ES-I3 (cell line): ENCODE measurements around the gene ATP7B.

Source experiments
- H3K36me3 ChIP-seq: 2 replicates; pipeline ENCODE4 v1.6.1; 2013; ENCODE audit warnings: mild to moderate bottlenecking, low read length, control low read depth, moderate library complexity; ENCODE audit not compliant: insufficient read depth
- H3K4me1 ChIP-seq: 2 replicates; pipeline ENCODE4 v1.6.1; 2013; ENCODE audit warnings: mild to moderate bottlenecking, control low read depth, low read length; ENCODE audit not compliant: insufficient read depth
- H3K9ac ChIP-seq: 2 replicates; pipeline ENCODE4 v1.6.1; 2013; ENCODE audit warnings: low read depth, mild to moderate bottlenecking, low read length, moderate library complexity
- H3K9me3 ChIP-seq: 2 replicates; pipeline ENCODE4 v1.6.1; 2013; ENCODE audit warnings: mild to moderate bottlenecking, low read length, moderate library complexity; ENCODE audit not compliant: control insufficient read depth, insufficient read depth

The ATP7B gene

DNA sequence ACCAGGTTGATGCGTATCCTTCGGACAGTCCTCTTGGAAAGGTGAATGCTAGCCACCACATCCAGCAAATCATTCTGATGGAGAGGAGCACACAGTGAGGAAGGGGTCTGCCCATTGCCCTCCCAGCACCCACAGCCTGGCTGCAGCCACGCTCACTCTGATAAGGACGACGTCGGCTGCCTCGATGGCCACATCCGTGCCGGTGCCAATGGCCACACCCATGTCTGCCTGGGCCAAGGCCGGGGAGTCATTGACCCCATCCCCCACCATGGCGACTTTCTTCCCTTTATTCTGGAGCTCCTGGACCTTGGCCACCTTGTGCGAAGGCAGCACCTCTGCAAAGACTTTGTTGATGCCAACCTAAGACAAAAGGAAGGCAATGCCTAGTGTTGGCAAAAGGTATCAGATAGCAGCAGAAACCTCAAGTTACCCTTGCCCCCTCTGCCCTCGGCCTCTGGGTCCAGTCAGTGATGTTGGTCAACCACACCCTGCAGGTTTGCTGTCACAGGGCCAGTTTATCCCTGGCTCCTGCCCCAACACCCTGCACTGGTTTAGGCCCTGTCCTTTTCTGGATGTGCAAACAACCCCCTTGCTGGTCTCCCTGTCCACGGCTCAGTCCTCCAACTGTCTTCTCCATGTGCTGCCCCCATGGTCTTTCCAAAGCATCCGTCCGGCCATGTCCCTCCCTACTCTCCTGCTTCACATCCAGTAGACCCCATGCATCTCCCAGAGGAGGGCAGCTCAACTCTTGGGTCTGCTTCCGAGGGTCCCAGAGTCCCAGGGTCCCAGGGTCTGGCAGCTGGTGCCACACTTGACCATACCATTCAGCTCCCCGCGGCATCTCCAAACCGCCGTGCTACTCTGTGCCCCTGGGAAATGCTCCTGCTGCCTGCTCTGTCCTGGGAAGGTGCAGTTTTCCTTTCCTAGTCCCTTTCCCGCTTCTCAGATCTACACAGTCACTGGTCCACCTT, 73.6 kb downstream of the ATP7B start:
- Histone ChIP-seq H3K36me3 (no peaks in the 10 kb centered on the region), H3K4me1 (no peaks in the 10 kb centered on the region; the same call in 1 of the 2 replicates), H3K9me3 (no peaks in the 10 kb centered on the region), H3K9ac (no peak overlapping the region)

DNA sequence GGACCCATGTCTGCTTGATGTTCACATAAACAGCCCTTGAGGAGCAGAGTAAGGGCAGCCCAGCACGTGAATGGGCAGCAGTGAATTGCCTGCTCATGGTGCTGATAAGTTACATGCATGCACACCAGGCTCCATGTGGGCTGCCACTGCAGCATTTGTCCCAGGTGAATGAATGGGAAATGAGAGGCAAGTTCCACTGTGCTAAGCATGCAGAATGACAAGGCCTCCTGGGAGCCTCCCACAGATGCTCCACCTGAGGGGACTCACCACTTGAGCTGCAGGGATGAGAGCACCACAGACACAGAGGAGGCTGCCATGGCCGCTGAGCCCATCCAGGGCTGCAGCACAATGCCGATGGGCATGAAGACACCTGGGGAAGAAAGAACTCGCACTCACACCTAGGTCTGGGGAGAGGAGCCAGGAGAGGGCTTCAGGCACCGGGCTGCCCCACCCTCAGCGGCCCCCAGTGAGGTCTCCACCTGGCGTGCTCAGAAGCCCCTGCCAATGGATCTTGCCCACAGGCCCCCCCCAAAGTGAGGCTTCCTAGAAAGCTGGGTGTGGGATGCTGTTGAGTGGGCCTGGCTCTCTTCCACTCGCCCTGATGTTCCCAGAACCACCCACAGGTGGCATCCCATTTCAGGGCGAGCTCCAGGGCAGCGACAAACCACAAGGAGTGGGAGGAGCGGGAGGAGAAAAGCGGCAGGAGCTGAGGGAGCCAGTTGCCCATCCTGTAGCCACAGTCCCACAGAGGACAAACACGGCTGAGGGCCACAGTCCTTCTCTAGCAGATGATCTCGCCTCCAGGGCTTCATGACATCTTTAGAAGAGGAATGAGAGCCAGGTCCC, 75.7 kb downstream of the ATP7B start:
- H3K4me1 ChIP-seq = no peaks in the 10 kb centered on the region; the same call in 1 of the 2 replicates
- no peaks in the 10 kb centered on the region for H3K9me3 ChIP-seq
- H3K9ac ChIP-seq = no peak overlapping the region
- no peaks in the 10 kb centered on the region for H3K36me3 ChIP-seq

DNA sequence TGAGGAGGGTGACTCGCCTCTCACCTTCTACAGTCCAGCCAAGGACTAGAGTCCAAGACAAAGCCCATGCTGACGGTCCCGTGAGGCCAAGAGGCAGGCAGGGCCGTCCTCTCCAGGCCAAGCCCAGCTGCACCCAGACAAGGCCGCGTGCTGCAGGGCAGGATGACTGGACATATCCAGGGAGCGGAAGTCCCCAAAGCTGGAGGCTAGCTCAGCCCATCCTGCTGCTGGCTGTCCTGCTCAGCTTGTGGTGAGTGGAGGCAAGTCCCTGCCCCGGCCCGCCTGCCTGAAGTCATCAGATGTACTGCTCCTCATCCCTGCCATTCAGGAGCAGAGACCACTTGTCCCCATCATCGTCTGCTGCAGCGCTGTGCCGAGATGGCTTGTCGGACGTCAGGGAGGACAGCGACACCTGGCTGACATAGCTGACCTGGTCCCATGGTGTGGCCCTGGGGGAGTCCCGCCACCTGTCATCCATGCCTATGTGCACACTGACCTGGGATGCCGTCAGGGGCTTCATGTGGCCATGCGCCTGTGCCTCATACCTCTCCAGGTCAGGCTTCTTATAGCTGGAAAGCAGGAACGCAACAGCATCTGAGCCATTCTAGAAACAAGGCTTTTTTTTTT, 76.7 kb downstream of the ATP7B start:
- H3K36me3 ChIP-seq = no peaks in the 10 kb centered on the region
- no peaks in the 10 kb centered on the region; the same call in 1 of the 2 replicates for H3K4me1 ChIP-seq
- H3K9ac ChIP-seq = no peak overlapping the region
- no peaks in the 10 kb centered on the region for H3K9me3 ChIP-seq

DNA sequence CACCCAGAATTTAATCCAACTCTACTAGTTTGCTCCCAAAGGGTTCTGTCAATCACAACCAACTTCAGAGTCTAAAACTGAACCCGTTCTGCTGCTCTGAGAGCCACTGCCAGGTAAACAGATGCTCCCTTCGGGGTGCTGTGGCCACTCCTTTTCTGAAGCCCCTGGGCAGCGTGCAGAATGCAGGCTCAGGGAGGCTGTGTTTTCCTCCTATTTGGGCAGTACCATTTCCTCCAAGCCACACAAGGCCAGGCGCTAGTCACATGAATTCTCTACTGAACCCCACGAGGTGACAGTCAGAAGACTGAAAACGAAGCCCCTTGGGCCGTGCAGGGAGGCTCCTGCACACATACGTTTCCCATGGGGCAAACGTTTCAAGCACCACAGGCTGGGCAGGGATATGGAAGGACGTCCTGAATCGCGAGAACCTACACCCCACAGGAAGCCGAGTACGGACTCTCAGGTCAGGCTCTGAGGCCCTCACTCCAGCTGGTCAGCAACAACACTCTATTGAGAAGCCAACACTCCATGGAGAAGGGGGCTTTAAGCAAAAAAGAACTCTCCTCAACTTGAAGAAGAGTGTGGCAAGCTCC, 77.7 kb downstream of the ATP7B start:
- Histone ChIP-seq H3K9me3 (no peaks in the 10 kb centered on the region), H3K36me3 (no peaks in the 10 kb centered on the region), H3K9ac (no peak overlapping the region), H3K4me1 (no peaks in the 10 kb centered on the region; the same call in 1 of the 2 replicates)

DNA sequence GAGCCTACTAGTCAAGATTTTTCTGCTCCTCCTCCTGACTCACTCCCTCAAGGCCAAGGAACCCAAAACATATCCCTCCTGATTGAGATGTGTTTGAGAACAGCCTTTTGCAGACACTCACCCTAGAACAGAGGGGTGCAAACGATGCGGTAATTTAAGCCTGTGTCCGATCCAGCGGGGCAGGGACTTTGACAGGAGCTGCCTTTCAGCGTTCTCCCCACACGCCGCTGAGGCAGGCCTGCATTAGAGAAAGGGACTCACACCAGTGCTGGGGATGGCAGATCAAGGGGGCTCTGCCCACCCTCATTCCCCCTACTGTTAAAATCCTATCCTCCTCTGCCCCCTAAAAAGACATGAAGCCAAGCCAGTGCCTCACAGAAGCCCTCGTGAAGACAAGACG, 79.0 kb downstream of the ATP7B start:
- no peak overlapping the region for H3K9ac ChIP-seq
- H3K4me1 ChIP-seq = no peaks in the 10 kb centered on the region; the same call in 1 of the 2 replicates
- no peaks in the 10 kb centered on the region for H3K36me3 ChIP-seq
- H3K9me3 ChIP-seq = no peaks in the 10 kb centered on the region

DNA sequence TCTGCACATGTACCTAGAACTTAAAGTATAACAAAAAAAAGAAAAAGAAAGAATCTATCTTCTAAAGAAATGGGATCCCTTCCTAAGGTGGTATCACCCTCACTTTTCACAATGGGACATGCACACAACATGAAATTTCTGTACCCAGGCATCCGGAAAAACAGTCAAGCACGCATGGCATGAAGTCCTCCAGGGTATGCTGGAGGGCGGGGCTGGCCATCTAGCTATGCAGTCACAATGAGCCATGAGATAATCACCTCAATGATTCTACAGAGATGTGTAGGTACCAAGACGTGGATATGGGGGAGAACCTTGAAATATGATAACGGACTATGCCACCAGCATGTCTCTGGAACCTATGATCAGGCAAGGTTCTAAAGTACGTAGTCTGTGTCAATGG, 79.6 kb downstream of the ATP7B start:
- Histone ChIP-seq H3K9ac (no peak overlapping the region), H3K9me3 (no peaks in the 10 kb centered on the region), H3K36me3 (no peaks in the 10 kb centered on the region), H3K4me1 (no peaks in the 10 kb centered on the region; the same call in 1 of the 2 replicates)

DNA sequence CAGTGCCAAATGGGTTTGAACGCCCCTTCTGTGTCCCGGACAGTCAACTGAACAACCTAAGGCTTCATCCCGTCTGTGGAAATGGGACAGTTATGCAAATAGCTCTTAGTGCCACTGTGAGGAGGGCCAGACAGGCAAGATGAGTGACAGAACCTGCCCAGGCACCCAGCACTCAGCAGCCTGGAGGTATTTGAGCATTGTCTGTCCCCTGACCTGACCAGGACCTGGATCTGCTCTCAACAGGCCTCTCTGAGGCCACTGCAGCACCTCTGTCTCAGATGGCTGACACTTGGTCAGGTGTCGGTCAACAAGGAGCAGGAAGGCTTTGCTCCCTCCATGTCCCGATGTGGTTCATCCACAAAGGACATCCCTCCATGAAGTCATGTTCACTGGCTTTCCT, 81.6 kb downstream of the ATP7B start:
- Histone ChIP-seq H3K4me1 (no peaks in the 10 kb centered on the region), H3K9me3 (no peaks in the 10 kb centered on the region), H3K36me3 (no peaks in the 10 kb centered on the region), H3K9ac (no peak overlapping the region)

DNA sequence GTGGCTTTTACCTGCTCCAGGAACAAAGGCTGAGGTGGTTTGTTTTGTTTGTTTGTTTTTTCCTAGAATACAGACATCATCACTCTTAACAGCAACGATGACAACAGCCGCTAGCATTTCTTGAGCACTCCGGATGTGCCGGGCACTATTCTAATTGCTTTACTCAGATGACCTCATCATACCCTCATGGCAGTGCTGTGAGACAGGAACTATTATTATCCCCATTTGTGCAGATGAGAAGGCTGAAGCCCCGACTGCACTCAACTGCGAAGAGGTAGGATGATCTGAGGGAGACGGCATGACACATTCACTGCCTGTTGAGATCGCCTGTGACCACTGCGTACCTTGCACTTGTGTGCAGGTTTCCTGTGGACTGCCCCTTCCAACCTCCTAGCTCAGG, 83.0 kb downstream of the ATP7B start:
- no peaks in the 10 kb centered on the region for H3K4me1 ChIP-seq
- no peaks in the 10 kb centered on the region for H3K36me3 ChIP-seq
- no peaks in the 10 kb centered on the region for H3K9me3 ChIP-seq
- H3K9ac ChIP-seq = no peak overlapping the region

DNA sequence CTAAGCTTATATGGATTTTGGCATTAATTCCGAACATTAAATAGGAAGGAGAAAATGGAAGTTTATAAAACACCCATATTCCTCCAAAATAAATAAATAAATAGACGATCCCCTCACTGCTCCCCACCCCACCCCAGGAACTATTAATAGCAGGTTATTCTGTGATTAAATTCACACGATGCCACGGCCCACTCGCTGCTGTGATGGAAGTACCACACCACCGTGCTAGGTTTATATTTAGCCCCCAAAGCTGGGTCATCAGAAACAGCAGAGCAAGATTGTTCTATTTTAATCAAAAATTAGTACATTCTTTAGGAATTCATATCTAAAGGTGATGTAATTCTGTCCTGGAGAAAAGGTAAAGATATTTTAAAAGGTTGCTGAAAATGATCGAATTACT, 84.1 kb downstream of the ATP7B start:
- no peaks in the 10 kb centered on the region for H3K36me3 ChIP-seq
- no peak overlapping the region for H3K9ac ChIP-seq
- H3K4me1 ChIP-seq = no peaks in the 10 kb centered on the region
- H3K9me3 ChIP-seq = no peaks in the 10 kb centered on the region

DNA sequence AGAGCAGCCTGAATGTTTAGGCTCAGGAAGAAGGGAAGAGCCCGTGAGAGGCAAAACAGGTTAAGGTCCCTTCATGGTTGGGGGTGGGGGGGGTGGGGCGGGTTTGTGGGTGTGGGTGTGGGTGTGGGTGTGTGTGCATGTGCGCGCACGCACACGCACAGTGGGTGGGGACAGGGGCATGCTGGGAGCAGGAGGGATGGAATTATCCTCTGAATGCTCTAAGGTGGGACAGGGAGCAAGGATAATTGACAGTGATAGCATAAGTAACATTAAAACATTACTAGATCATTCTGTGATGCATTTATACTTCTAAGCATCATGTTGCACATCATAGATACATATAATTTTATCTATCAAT, 84.7 kb downstream of the ATP7B start:
- H3K9me3 ChIP-seq = no peaks in the 10 kb centered on the region
- H3K4me1 ChIP-seq = no peaks in the 10 kb centered on the region
- no peak overlapping the region for H3K9ac ChIP-seq
- no peaks in the 10 kb centered on the region for H3K36me3 ChIP-seq

DNA sequence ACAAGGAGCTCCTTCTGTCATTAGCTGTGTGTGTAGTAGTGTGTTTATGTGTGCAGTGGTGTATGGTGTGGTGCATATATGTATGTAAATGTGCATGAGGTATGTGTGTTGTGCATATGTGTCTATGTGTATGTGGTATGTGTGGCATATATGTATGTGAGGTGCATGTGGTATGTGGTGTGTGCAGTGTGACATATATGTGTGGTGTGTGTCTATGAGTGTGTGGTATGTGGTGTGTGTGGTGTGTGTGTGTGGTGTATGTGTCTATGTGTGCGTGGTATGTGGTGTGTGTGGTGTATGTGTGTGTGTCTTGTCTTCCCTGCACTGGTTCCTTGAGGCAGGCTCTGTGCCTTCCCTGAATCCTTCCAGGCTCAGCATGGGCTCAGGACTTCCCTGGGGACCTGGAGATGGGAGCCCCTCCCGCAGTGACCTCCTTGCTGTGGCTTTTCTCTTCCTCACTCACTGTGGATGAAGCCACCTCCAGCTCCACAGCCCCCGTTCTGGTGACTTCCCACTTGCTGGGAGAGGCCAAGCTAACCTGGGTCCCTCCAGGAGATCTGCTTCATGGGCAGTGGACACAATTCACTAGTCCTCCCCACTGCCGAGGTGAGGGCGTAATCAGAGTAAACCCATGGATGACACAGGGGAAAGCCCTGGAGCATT, 85.3 kb downstream of the ATP7B start:
- Histone ChIP-seq H3K36me3 (no peaks in the 10 kb centered on the region), H3K9me3 (no peaks in the 10 kb centered on the region), H3K9ac (no peak overlapping the region), H3K4me1 (no peaks in the 10 kb centered on the region)

DNA sequence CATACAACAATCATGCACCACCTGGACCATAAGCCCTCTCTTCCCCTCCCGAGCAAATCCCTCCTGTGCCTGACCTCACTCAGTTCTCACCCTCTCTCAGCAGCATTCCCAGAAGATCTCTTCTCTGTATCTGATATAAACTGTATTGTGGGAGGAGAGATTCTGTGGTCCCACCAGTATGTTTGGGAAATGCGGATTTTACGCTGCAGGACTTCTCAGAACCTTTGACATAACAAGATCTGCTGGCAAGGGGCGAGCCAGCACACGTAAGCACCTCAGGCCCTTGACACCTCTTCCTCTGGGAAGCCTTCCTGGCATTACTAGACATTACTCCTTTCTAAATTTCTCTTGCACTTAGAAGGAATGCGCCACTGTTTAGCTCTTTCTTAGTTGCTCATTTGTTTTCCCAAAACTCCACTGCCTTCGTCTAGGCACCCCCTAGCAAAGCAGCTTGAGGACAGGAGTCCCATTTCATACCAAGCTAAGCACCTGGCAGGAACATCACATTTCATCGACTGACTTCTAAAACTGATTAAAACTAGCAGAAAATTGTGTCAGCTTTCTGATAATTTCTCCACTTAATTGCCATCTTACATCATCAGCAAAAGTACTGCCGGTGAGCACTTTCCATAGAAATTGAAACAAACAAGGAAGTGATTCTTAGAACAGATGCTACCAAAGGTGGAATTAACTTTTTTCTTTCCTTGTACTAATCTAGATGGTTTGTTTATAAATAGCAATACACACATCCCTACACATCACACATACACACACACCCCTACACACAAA, 86.3 kb downstream of the ATP7B start:
- no peaks in the 10 kb centered on the region for H3K4me1 ChIP-seq
- H3K9me3 ChIP-seq = no peaks in the 10 kb centered on the region
- no peak overlapping the region for H3K9ac ChIP-seq
- H3K36me3 ChIP-seq = no peaks in the 10 kb centered on the region

DNA sequence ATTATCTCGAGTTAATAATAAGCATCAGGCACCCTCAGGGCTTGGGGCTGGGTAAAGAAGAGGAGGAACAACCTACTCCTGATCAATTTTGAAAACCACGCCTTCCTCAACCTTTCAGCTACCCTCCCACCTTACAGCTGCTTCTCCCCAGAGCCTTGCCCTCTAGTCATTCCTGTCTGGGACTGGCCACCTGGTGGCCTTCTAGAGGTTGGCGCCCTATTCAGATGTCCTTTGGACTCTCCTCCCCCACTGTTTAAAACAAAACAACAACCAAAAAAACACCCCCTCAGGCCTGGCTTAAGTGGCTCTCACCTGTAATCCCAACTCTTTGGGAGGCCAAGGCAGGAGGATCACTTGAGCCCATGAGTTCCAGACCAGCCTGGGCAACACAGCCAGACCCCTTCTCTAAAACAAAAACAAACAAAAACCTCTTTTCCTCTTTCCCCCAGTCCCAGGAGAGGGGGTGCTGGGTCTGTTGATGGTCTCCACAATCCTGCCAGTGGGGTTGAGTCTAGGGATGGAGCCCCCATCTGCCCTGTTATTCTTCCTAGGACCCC, 87.2 kb downstream of the ATP7B start:
- no peak overlapping the region for H3K9ac ChIP-seq
- H3K36me3 ChIP-seq = no peaks in the 10 kb centered on the region
- H3K4me1 ChIP-seq = no peaks in the 10 kb centered on the region
- H3K9me3 ChIP-seq = no peaks in the 10 kb centered on the region
